ENCODE data around the gene SAV1. TPM values are rescaled to one million over a fixed set of nuclear protein-coding genes. Genes with fewer than 3 reads are reported as not detected.

The SAV1 gene
- total and polyA plus RNA-seq, 2 of the 8 experiments (the other 6 are each of a cell fraction or from before 2014, with no cell fraction given) = 15.9 to 78.3 TPM

DNA sequence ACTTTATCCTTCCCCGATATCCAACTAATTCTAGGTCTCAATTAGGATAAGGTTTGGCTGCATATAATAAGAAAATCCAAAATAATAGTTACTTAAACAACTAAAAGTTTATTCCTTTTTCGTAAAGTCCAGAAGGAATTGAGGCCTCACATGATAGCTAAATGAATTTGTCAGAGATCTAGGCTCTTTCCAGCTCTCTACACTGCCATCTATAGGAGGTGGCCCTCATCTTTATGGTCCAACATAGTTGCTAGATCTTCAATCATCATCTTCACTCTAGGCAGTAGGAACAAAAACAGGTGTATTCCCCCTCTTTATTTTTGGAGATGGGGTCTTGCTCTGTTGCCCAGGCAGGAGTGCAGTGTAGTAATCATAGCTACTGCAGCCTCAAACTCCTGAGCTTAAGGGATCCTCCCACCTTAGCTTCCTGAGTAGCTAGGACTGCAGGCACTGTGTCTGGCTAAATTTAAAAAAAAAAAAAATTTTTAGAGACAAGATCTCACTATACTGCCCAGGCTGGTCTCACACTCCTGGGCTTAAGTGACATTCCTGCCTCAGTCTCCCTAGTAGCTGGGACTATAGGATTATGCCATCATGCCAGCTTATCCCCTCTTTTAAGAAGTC lies 46.5 kb upstream of the SAV1 start:
- H3K4me2 ChIP-seq (ENCODE audit: insufficient read depth in 1 of 2, low read depth in 2 of 2, low read length in 2 of 2) = no peak overlapping the region
- H4K5ac ChIP-seq (ENCODE audit: insufficient read length, low read depth, low read length) = no peak overlapping the region
- H3K4me1 ChIP-seq (replicated peaks in 1 of 4; ENCODE audit: control insufficient read depth in 3 of 4, insufficient read depth in 4 of 4, low read length in 3 of 4) = peaks cover 0 to 2% (median 0%) of the 10 kb centered on the region in 4 experiments; a peak in 1 of 7 replicates
- TF ChIP-seq RNF2 (IDR thresholded peaks at IDR 0.05; ENCODE audit: borderline replicate concordance, low read depth, low read length, missing control alignments, poor library complexity, severe bottlenecking) (no peak), POLR2AphosphoS5 (IDR thresholded peaks at IDR 0.05; ENCODE audit: low read depth, low read length) (no peak), JUND (IDR thresholded peaks at IDR 0.05; ENCODE audit: low read length) (no peak), CHD1 (IDR thresholded peaks at IDR 0.05; ENCODE audit: low read depth, low read length) (no peak), BACH1 (IDR thresholded peaks at IDR 0.05; ENCODE audit: low read length) (no peak), TCF12 (IDR thresholded peaks at IDR 0.05; ENCODE audit: low read depth, low read length) (no peak), SIRT6 (IDR thresholded peaks at IDR 0.05; ENCODE audit: low read length) (no peak), EGR1 (IDR thresholded peaks at IDR 0.05; ENCODE audit: borderline replicate concordance, low read depth, low read length) (no peak), RAD21 (IDR thresholded peaks at IDR 0.05 in 1 of 2, conservative IDR thresholded peaks at IDR 0.05 in 1 of 2; ENCODE audit: low read depth in 2 of 2, low read length in 2 of 2) (peak; percentile 50 to 60)
- TF ChIP-seq, protein P1, sequence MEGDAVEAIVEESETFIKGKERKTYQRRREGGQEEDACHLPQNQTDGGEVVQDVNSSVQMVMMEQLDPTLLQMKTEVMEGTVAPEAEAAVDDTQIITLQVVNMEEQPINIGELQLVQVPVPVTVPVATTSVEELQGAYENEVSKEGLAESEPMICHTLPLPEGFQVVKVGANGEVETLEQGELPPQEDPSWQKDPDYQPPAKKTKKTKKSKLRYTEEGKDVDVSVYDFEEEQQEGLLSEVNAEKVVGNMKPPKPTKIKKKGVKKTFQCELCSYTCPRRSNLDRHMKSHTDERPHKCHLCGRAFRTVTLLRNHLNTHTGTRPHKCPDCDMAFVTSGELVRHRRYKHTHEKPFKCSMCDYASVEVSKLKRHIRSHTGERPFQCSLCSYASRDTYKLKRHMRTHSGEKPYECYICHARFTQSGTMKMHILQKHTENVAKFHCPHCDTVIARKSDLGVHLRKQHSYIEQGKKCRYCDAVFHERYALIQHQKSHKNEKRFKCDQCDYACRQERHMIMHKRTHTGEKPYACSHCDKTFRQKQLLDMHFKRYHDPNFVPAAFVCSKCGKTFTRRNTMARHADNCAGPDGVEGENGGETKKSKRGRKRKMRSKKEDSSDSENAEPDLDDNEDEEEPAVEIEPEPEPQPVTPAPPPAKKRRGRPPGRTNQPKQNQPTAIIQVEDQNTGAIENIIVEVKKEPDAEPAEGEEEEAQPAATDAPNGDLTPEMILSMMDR (IDR thresholded peaks at IDR 0.05; ENCODE audit: control extremely low read depth in 1 of 3, insufficient read depth in 1 of 3, low read depth in 1 of 3, low read length in 3 of 3) = peak in 1 of 3 experiments; percentile 55; a peak in 2 of 4 replicates
- no peak overlapping the region for H3K9ac ChIP-seq (replicated peaks in 1 of 4; ENCODE audit: extremely low read depth in 1 of 4, low read depth in 3 of 4, low read length in 3 of 4)
- CTCF ChIA-PET (ENCODE audit: partially characterized antibody) = interaction anchor here (0.6 to 3.7 kb wide), 29 partner anchors 9 to 304 kb away, joined by 3 to 19 read pairs (median 4); no protein-coding TSS in a partner anchor
- no peak for DNase-seq (ENCODE audit: low read depth in 1 of 2, low spot score in 2 of 2)
- H2BK12ac ChIP-seq (ENCODE audit: low read depth, low read length) = no peak overlapping the region
- H2AFZ ChIP-seq (ENCODE audit: low read length) = no peak overlapping the region
- no peak overlapping the region for H3K27ac ChIP-seq (ENCODE audit: low read depth, low read length)
- H2AK5ac ChIP-seq (ENCODE audit: low read depth, low read length) = no peak overlapping the region
- no peak overlapping the region for H3K18ac ChIP-seq (ENCODE audit: extremely low read depth, low read length)
- no peaks in the 10 kb centered on the region for H4K20me1 ChIP-seq (replicated peaks in 1 of 2; ENCODE audit: control insufficient read depth in 1 of 2, insufficient read depth in 2 of 2, low read length in 2 of 2)
- H3K79me1 ChIP-seq (ENCODE audit: low read depth, low read length) = no peaks in the 10 kb centered on the region
- H3K23ac ChIP-seq (ENCODE audit: insufficient read length) = no peak overlapping the region
- H3K27me3 ChIP-seq (replicated peaks in 1 of 4; ENCODE audit: control insufficient read depth in 3 of 4, extremely low read depth in 1 of 4, insufficient read depth in 3 of 4, low read length in 3 of 4) = no peaks in the 10 kb centered on the region
- H3K23me2 ChIP-seq (ENCODE audit: low read depth, low read length) = no peaks in the 10 kb centered on the region
- H3K14ac ChIP-seq (ENCODE audit: insufficient read length) = no peak overlapping the region
- no peak overlapping the region for H3K4ac ChIP-seq (replicated peaks; ENCODE audit: insufficient read length, low read depth, low read length)
- H3K56ac ChIP-seq (replicated peaks; ENCODE audit: insufficient read length, low read depth, low read length) = no peak overlapping the region
- no peak overlapping the region for H2BK15ac ChIP-seq (ENCODE audit: low read length)
- no peaks in the 10 kb centered on the region for H3K9me3 ChIP-seq (ENCODE audit: insufficient read depth in 2 of 2, low read depth in 1 of 2, low read length in 1 of 2)
- no peak overlapping the region for H2BK20ac ChIP-seq (ENCODE audit: low read length)
- H2BK5ac ChIP-seq (ENCODE audit: low read depth, low read length) = no peak overlapping the region
- H3K36me3 ChIP-seq (ENCODE audit: control insufficient read depth in 2 of 4, insufficient read depth in 4 of 4, low read length in 3 of 4) = no peaks in the 10 kb centered on the region
- H2BK120ac ChIP-seq (replicated peaks; ENCODE audit: low read depth, low read length) = no peak overlapping the region
- no peak overlapping the region for H3K4me3 ChIP-seq (ENCODE audit: extremely low read depth in 1 of 4, insufficient read depth in 2 of 4, low read depth in 3 of 4, low read length in 4 of 4)
- H3K79me2 ChIP-seq (ENCODE audit: control insufficient read depth in 1 of 2, insufficient read depth in 2 of 2, low read length in 2 of 2) = no peaks in the 10 kb centered on the region
- no peak for FAIRE-seq
- no peak overlapping the region for H4K8ac ChIP-seq (ENCODE audit: extremely low read depth, insufficient read depth, low read length)
- H4K91ac ChIP-seq (replicated peaks; ENCODE audit: insufficient read length, low read length) = no peak overlapping the region
- WGBS, 2 experiments (ENCODE audit: extremely low coverage in 1 of 2, insufficient coverage in 1 of 2, insufficient read length in 1 of 2, insufficient replicate concordance in 2 of 2, low coverage in 1 of 2, low lambda C conversion rate in 2 of 2, missing lambda C conversion rate in 1 of 2) = 86% methylated on average over 2 of the region's 2 CpGs; no CpG with 5 or more reads in 1 of the 2 experiments
- POLR2A ChIA-PET (ENCODE audit: partially characterized antibody) = interaction anchor here (0.6 to 1.1 kb wide), 2 partner anchors 51 to 55 kb away, joined by 3 to 4 read pairs; no protein-coding TSS in a partner anchor

All from H1 (cell line).